PC-3 (cell line): Measurements from ENCODE around the gene TMEM51.

Experiments
- EZH2 ChIP-seq: fragments of 300-600 bp; sonication (generic); IDR thresholded peaks from one replicate; pipeline ENCODE4 v1.6.1; 2017; ENCODE audit warnings: antibody characterized with exemption, mild to moderate bottlenecking, low read length; ENCODE audit not compliant: unreplicated experiment
- EZH2phosphoT487 ChIP-seq: fragments of 300-600 bp; sonication (generic); IDR thresholded peaks from 2 replicates; pipeline ENCODE4 v1.6.1; 2018; ENCODE audit warnings: mild to moderate bottlenecking, antibody characterized with exemption, low read length, borderline replicate concordance
- TF ChIP-seq, protein P1 (sequence below): fragments of 300-600 bp; sonication (generic); conservative IDR thresholded peaks from 2 replicates; pipeline ENCODE4 v1.5.1; 2017; ENCODE audit warnings: antibody characterized with exemption, low read depth, mild to moderate bottlenecking, low read length

DNA sequence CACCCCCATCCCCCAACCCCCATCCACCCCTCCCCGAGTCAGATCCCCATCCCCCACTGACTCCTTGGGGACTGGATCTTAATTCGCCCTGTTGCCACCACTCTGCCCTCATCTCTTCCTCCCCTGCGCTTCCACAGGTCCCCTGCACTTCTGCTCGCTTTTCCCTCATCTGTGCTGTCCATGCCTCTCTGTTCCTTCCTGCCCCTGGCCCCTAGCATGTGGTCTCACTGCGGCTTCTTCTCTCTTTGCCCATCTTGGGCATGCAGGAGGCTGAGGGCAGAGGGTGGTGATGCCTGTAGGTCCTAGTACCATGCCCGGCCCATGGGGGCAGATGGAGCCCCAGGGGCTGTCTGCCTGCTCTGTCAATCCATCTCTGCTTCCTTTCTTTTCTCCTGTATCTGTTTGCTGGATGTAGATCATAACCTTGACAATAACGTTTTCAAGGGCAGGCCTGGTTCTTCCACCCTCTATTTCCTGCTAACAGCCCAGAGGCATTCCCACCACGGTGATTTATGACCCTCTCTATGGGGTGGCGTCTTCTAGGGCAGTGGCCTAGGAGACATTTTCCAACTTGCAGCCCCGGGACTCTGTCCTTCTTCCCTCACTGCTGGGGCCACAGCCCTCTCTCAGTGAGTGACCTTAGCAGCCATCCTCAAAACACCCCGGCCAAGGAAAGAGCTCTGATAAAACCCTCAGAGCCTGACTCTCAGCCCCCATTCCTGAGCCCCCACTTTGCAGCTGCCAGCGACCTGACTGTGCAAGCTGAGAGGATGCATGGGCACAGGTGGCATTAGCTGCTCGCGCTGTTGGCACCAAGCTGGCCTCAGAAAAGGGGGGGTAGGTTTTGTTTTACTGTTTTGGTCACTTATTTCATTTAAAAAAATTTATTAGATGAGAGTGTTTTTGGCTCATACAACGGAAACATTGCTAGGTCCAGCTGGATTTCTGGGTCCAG lies 33.9 kb downstream of the TMEM51 start:
- TF ChIP-seq, protein P1, sequence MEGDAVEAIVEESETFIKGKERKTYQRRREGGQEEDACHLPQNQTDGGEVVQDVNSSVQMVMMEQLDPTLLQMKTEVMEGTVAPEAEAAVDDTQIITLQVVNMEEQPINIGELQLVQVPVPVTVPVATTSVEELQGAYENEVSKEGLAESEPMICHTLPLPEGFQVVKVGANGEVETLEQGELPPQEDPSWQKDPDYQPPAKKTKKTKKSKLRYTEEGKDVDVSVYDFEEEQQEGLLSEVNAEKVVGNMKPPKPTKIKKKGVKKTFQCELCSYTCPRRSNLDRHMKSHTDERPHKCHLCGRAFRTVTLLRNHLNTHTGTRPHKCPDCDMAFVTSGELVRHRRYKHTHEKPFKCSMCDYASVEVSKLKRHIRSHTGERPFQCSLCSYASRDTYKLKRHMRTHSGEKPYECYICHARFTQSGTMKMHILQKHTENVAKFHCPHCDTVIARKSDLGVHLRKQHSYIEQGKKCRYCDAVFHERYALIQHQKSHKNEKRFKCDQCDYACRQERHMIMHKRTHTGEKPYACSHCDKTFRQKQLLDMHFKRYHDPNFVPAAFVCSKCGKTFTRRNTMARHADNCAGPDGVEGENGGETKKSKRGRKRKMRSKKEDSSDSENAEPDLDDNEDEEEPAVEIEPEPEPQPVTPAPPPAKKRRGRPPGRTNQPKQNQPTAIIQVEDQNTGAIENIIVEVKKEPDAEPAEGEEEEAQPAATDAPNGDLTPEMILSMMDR: no peak
- TF ChIP-seq EZH2 (no peak), EZH2phosphoT487 (no peak)
